Measurements from ENCODE around the gene DPH2.

DPH2 gene

GRCh38 chr1:43982808-43983207, 13.0 kb downstream of the DPH2 start:
- H3K4me1 ChIP-seq (ENCODE audit: control insufficient read depth, insufficient read depth, low read length, poor library complexity, severe bottlenecking), result peaks cover 13% of the 10 kb centered on the region
- no peak overlapping the region for H3K27ac ChIP-seq (ENCODE audit: insufficient read depth, low read length, poor library complexity, severe bottlenecking)
- H3K4me3 ChIP-seq (ENCODE audit: insufficient read depth, low read depth, low read length, poor library complexity, severe bottlenecking), result no peak overlapping the region
- H3K9me3 ChIP-seq (ENCODE audit: control insufficient read depth, low read length), result no peaks in the 10 kb centered on the region
- DNase-seq, result no peak
- no peaks in the 10 kb centered on the region for H3K27me3 ChIP-seq (replicated peaks; ENCODE audit: control insufficient read depth, insufficient read depth, low read length, poor library complexity, severe bottlenecking)
- peaks cover 2% of the 10 kb centered on the region for H3K36me3 ChIP-seq (ENCODE audit: control insufficient read depth, insufficient read depth, low read length)

- H3K36me3 ChIP-seq (ENCODE audit: control insufficient read depth, insufficient read depth, low read length), result no peaks in the 10 kb centered on the region
Measured at GRCh38 chr1:43983253-43983899, 13.6 kb downstream of the DPH2 start.

GRCh38 chr1:43984855-43985254, 15.0 kb downstream of the DPH2 start:
- H3K27me3 ChIP-seq (replicated peaks; ENCODE audit: control insufficient read depth, insufficient read depth, low read length, poor library complexity, severe bottlenecking), result no peaks in the 10 kb centered on the region
- peaks cover 4% of the 10 kb centered on the region for H3K4me1 ChIP-seq (ENCODE audit: control insufficient read depth, insufficient read depth, low read length, poor library complexity, severe bottlenecking)
- H3K27ac ChIP-seq (ENCODE audit: insufficient read depth, low read length, poor library complexity, severe bottlenecking), result no peak overlapping the region
- no peak for DNase-seq
- no peak overlapping the region for H3K4me3 ChIP-seq (ENCODE audit: insufficient read depth, low read depth, low read length, poor library complexity, severe bottlenecking)
- H3K36me3 ChIP-seq (ENCODE audit: control insufficient read depth, insufficient read depth, low read length), result no peaks in the 10 kb centered on the region
- no peaks in the 10 kb centered on the region for H3K9me3 ChIP-seq (ENCODE audit: control insufficient read depth, low read length)

More at GRCh38 chr1:43983253-43983899, 13.6 kb downstream of the DPH2 start:
- peaks cover 13% of the 10 kb centered on the region for H3K4me1 ChIP-seq (ENCODE audit: control insufficient read depth, insufficient read depth, low read length, poor library complexity, severe bottlenecking)
- no peaks in the 10 kb centered on the region for H3K9me3 ChIP-seq (ENCODE audit: control insufficient read depth, low read length)
- no peaks in the 10 kb centered on the region for H3K27me3 ChIP-seq (replicated peaks; ENCODE audit: control insufficient read depth, insufficient read depth, low read length, poor library complexity, severe bottlenecking)
- H3K27ac ChIP-seq (ENCODE audit: insufficient read depth, low read length, poor library complexity, severe bottlenecking), result no peak overlapping the region
- no peak for DNase-seq
- no peak overlapping the region for H3K4me3 ChIP-seq (ENCODE audit: insufficient read depth, low read depth, low read length, poor library complexity, severe bottlenecking)

GRCh38 chr1:43985984-43986595, 16.3 kb downstream of the DPH2 start:
- Histone ChIP-seq H3K27me3 (replicated peaks; ENCODE audit: control insufficient read depth, insufficient read depth, low read length, poor library complexity, severe bottlenecking) (no peaks in the 10 kb centered on the region), H3K9me3 (ENCODE audit: control insufficient read depth, low read length) (no peaks in the 10 kb centered on the region), H3K27ac (ENCODE audit: insufficient read depth, low read length, poor library complexity, severe bottlenecking) (no peak overlapping the region), H3K4me1 (ENCODE audit: control insufficient read depth, insufficient read depth, low read length, poor library complexity, severe bottlenecking) (peaks cover 1% of the 10 kb centered on the region), H3K36me3 (ENCODE audit: control insufficient read depth, insufficient read depth, low read length) (no peaks in the 10 kb centered on the region), H3K4me3 (ENCODE audit: insufficient read depth, low read depth, low read length, poor library complexity, severe bottlenecking) (no peak overlapping the region)
- no peak for DNase-seq

GRCh38 chr1:43986712-43987111, 16.9 kb downstream of the DPH2 start:
- H3K27me3 ChIP-seq (replicated peaks; ENCODE audit: control insufficient read depth, insufficient read depth, low read length, poor library complexity, severe bottlenecking), result no peaks in the 10 kb centered on the region
- no peak overlapping the region for H3K27ac ChIP-seq (ENCODE audit: insufficient read depth, low read length, poor library complexity, severe bottlenecking)
- H3K36me3 ChIP-seq (ENCODE audit: control insufficient read depth, insufficient read depth, low read length), result no peaks in the 10 kb centered on the region
- H3K4me3 ChIP-seq (ENCODE audit: insufficient read depth, low read depth, low read length, poor library complexity, severe bottlenecking), result no peak overlapping the region
- H3K9me3 ChIP-seq (ENCODE audit: control insufficient read depth, low read length), result no peaks in the 10 kb centered on the region
- no peak for DNase-seq
- H3K4me1 ChIP-seq (ENCODE audit: control insufficient read depth, insufficient read depth, low read length, poor library complexity, severe bottlenecking), result peaks cover 3% of the 10 kb centered on the region

GRCh38 chr1:43987159-43987902, 17.5 kb downstream of the DPH2 start:
- no peaks in the 10 kb centered on the region for H3K9me3 ChIP-seq (ENCODE audit: control insufficient read depth, low read length)
- H3K27ac ChIP-seq (ENCODE audit: insufficient read depth, low read length, poor library complexity, severe bottlenecking), result no peak overlapping the region
- H3K27me3 ChIP-seq (replicated peaks; ENCODE audit: control insufficient read depth, insufficient read depth, low read length, poor library complexity, severe bottlenecking), result no peaks in the 10 kb centered on the region
- H3K36me3 ChIP-seq (ENCODE audit: control insufficient read depth, insufficient read depth, low read length), result no peaks in the 10 kb centered on the region
- no peak for DNase-seq
- H3K4me3 ChIP-seq (ENCODE audit: insufficient read depth, low read depth, low read length, poor library complexity, severe bottlenecking), result no peak overlapping the region
- peaks cover 8% of the 10 kb centered on the region for H3K4me1 ChIP-seq (ENCODE audit: control insufficient read depth, insufficient read depth, low read length, poor library complexity, severe bottlenecking)

GRCh38 chr1:43990271-43991199, 20.7 kb downstream of the DPH2 start:
- Histone ChIP-seq H3K27ac (ENCODE audit: insufficient read depth, low read length, poor library complexity, severe bottlenecking) (no peak overlapping the region), H3K9me3 (ENCODE audit: control insufficient read depth, low read length) (no peaks in the 10 kb centered on the region), H3K27me3 (replicated peaks; ENCODE audit: control insufficient read depth, insufficient read depth, low read length, poor library complexity, severe bottlenecking) (no peaks in the 10 kb centered on the region), H3K4me3 (ENCODE audit: insufficient read depth, low read depth, low read length, poor library complexity, severe bottlenecking) (peak overlapping the region; percentile 75), H3K36me3 (ENCODE audit: control insufficient read depth, insufficient read depth, low read length) (no peaks in the 10 kb centered on the region), H3K4me1 (ENCODE audit: control insufficient read depth, insufficient read depth, low read length, poor library complexity, severe bottlenecking) (peaks cover 9% of the 10 kb centered on the region)
- DNase-seq, result no peak

GRCh38 chr1:43991200-43991475, 21.3 kb downstream of the DPH2 start:
- H3K36me3 ChIP-seq (ENCODE audit: control insufficient read depth, insufficient read depth, low read length), result no peaks in the 10 kb centered on the region
- DNase-seq, result no peak
- H3K27ac ChIP-seq (ENCODE audit: insufficient read depth, low read length, poor library complexity, severe bottlenecking), result peak overlapping the region; percentile 67
- H3K27me3 ChIP-seq (replicated peaks; ENCODE audit: control insufficient read depth, insufficient read depth, low read length, poor library complexity, severe bottlenecking), result no peaks in the 10 kb centered on the region
- no peaks in the 10 kb centered on the region for H3K9me3 ChIP-seq (ENCODE audit: control insufficient read depth, low read length)
- peaks cover 9% of the 10 kb centered on the region for H3K4me1 ChIP-seq (ENCODE audit: control insufficient read depth, insufficient read depth, low read length, poor library complexity, severe bottlenecking)
- H3K4me3 ChIP-seq (ENCODE audit: insufficient read depth, low read depth, low read length, poor library complexity, severe bottlenecking), result peak overlapping the region; percentile 75

- peak within 1 kb of the TSS; percentile 67 for H3K27ac ChIP-seq (ENCODE audit: insufficient read depth, low read length, poor library complexity, severe bottlenecking)
- peak within 1 kb of the TSS; percentile 75 for H3K4me3 ChIP-seq (ENCODE audit: insufficient read depth, low read depth, low read length, poor library complexity, severe bottlenecking)
- peaks cover 9% of the 10 kb centered on the region for H3K4me1 ChIP-seq (ENCODE audit: control insufficient read depth, insufficient read depth, low read length, poor library complexity, severe bottlenecking)
- H3K36me3 ChIP-seq (ENCODE audit: control insufficient read depth, insufficient read depth, low read length), result no peaks in the 10 kb centered on the region
- no peaks in the 10 kb centered on the region for H3K9me3 ChIP-seq (ENCODE audit: control insufficient read depth, low read length)
- peak; percentile 64 to 71 (median 68) for DNase-seq
- H3K27me3 ChIP-seq (replicated peaks; ENCODE audit: control insufficient read depth, insufficient read depth, low read length, poor library complexity, severe bottlenecking), result no peaks in the 10 kb centered on the region
Measured at GRCh38 chr1:43991476-43992231, 21.8 kb downstream of the DPH2 start, which contains the start of gene CCDC24. Gene CCDC24, plus strand, starts transcription at chr1:43991599. Its CDS starts 280 bp downstream, at chr1:43991879.

All from effector memory CD4-positive, alpha-beta T cell (primary cell).